ENCODE results near the gene GNAQ.

GNAQ gene

GRCh38 chr9:77756449-77756848, 275.2 kb downstream of the GNAQ start:
- no peak for TF ChIP-seq ZNF274 (IDR thresholded peaks at IDR 0.05; ENCODE audit: low read depth, low read length)
- no peak overlapping the region for H3K4me3 ChIP-seq (ENCODE audit: low read length)

GRCh38 chr9:77753180-77753579, 278.4 kb downstream of the GNAQ start:
- no peak overlapping the region for H3K4me3 ChIP-seq (ENCODE audit: low read length)
- TF ChIP-seq ZNF274 (IDR thresholded peaks at IDR 0.05; ENCODE audit: low read depth, low read length) = no peak

- no peak for TF ChIP-seq ZNF274 (IDR thresholded peaks at IDR 0.05; ENCODE audit: low read depth, low read length)
- H3K4me3 ChIP-seq (ENCODE audit: low read length) = no peak overlapping the region
Observed at GRCh38 chr9:77752554-77752953, 279.1 kb downstream of the GNAQ start.

DNA sequence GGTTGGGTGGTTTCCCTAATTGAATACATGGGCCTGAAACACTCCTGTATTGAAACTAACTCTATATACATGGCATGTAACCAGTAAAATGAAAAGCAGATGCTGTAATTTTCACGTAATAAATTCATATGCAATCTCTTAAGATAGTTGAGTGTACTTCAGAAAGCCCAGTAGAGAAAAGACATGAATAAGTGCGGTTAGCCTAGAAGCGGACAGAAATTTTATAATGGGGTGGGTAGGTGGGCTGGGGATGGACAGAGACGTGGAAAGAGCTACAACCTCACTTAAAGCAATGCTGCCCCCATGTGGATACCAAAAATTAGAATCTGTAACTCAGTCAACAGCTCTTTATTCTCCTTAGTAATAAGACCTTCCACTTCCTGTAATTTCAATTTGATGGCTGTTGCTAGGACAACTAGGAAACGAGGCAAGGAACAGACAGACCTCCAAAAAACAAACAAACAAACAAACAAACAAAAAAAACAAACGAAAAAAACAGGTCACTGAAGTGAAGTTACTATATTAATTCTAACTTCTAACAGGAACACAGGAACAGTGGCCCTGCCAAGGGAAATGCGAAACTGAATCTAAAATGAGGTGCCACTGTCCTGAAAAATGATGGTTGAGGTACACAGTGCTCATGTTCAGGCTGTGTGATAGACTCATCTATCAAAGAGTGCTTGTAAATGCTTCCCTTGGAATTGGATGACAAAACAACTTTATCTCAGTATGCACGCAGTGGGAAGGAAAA, 280.1 kb downstream of the GNAQ start:
- no peak for TF ChIP-seq ZNF274 (IDR thresholded peaks at IDR 0.05; ENCODE audit: low read depth, low read length)
- no peak overlapping the region for H3K4me3 ChIP-seq (ENCODE audit: low read length)

- no peak for TF ChIP-seq ZNF274 (IDR thresholded peaks at IDR 0.05; ENCODE audit: low read depth, low read length)
- H3K4me3 ChIP-seq (ENCODE audit: low read length) = no peak overlapping the region
Observed at GRCh38 chr9:77750981-77751340, 280.6 kb downstream of the GNAQ start.

- no peak overlapping the region for H3K4me3 ChIP-seq (ENCODE audit: low read length)
- no peak for TF ChIP-seq ZNF274 (IDR thresholded peaks at IDR 0.05; ENCODE audit: low read depth, low read length)
Observed at GRCh38 chr9:77750284-77750683, 281.3 kb downstream of the GNAQ start.

- H3K4me3 ChIP-seq (ENCODE audit: low read length) = no peak overlapping the region
- no peak for TF ChIP-seq ZNF274 (IDR thresholded peaks at IDR 0.05; ENCODE audit: low read depth, low read length)
Observed at GRCh38 chr9:77748214-77748772, 283.3 kb downstream of the GNAQ start.

DNA sequence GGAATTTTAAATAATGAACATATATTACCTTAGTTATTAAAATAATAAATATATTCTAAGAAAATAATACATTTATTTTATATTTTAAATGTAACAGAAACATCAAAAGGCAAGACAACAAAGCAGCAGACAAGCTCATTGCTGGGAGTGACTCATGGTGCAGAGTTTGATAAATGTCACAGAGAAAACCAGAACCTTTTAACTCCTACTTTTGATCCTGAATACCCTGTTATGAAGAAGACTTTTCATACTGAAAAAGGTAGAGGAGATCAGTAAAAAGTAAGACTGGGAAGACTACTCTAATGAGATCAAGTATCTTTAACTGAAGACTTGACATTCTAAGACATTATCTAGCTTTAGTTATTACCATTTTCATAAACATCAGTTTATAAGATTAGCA, 284.4 kb downstream of the GNAQ start:
- TF ChIP-seq ZNF274 (IDR thresholded peaks at IDR 0.05; ENCODE audit: low read depth, low read length) = no peak
- H3K4me3 ChIP-seq (ENCODE audit: low read length) = no peak overlapping the region

DNA sequence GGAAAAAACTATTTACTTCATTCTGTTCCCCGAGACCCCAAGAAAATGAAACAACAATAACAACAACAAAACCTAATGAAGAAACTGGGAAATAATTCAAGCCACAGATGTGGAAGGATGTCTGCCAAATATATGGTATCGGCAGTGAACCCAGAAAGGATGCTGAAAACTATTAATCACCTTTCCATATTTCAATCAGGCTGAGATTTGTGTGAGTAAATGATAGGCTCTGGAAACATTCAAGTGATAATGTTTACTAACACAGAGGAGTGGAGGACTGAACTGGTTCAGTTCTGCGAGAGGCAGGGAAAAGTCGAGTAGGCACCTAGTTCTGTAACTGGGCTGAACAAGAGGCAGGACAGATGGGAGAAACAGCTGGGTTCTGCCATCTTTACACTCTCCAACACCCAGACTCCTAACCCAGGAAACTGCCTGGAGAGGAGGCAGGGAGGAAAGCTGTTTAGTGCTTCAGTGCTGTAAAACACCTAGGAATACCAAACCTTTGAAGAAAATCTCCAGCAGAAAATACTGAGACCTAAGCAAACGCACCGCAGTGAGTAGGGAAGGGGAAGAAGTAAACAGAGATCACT, 286.7 kb downstream of the GNAQ start:
- no peak overlapping the region for H3K4me3 ChIP-seq (ENCODE audit: low read length)
- no peak for TF ChIP-seq ZNF274 (IDR thresholded peaks at IDR 0.05; ENCODE audit: low read depth, low read length)

DNA sequence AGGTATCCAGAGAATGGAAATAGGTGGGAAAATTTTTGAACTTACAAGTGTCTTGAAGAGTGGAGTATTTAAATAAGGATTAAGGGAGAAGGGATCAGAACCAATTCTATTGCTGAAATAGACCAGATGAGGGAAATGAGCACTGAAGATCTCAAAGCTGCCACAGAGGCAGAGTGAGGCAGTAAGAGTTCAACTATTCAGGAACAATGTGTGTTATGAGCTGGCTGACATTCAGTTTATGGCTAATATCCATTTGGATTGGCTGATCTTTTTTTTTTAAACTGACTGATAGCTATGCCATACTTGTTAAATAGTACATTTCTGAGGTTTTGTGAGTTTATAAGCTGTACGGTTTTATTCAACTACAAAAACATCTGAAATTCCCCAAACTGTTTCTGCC, 288.2 kb downstream of the GNAQ start:
- TF ChIP-seq ZNF274 (IDR thresholded peaks at IDR 0.05; ENCODE audit: low read depth, low read length) = no peak
- no peak overlapping the region for H3K4me3 ChIP-seq (ENCODE audit: low read length)

DNA sequence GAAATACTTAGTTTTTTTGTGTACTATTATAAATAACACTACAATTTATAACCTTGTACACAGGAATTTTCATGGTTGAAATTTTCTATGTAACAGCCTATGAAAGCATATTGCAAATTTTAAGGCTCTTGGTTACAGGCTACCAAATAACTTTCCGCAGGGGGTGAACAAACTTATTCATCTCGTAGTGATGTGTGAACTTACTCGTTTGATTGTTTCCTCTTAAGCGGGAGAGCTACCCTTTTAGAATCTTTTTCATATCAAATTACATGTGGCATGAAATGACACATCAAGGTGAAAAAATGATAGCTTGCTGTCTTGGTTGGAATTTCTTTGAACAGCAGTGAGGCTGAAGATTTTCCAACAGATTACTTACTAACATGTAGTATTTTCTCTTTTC, 292.7 kb downstream of the GNAQ start:
- TF ChIP-seq ZNF274 (IDR thresholded peaks at IDR 0.05; ENCODE audit: low read depth, low read length) = no peak
- no peak overlapping the region for H3K4me3 ChIP-seq (ENCODE audit: low read length)

GRCh38 chr9:77735494-77735893, 296.1 kb downstream of the GNAQ start:
- H3K4me3 ChIP-seq (ENCODE audit: low read length) = no peak overlapping the region
- TF ChIP-seq ZNF274 (IDR thresholded peaks at IDR 0.05; ENCODE audit: low read depth, low read length) = no peak

DNA sequence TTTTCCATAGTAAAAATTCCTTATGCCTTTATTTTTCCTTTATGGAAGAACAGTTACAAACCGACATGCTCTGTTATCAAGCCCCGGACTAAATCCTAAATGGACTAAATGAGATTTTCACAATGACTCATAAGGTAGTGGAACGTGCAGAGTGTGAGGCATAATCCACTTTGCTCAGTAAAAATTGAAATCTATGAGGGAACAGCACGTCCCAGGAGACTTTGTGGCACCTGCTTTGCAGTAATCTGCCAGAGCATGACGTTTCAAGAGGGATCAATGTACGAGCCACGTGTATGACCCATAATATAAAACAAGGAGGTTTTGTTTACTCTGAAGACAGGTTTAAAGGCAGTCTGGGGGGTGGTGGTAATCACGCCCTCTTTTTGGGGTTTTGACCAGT, 299.7 kb downstream of the GNAQ start:
- no peak for TF ChIP-seq ZNF274 (IDR thresholded peaks at IDR 0.05; ENCODE audit: low read depth, low read length)
- no peak overlapping the region for H3K4me3 ChIP-seq (ENCODE audit: low read length)

DNA sequence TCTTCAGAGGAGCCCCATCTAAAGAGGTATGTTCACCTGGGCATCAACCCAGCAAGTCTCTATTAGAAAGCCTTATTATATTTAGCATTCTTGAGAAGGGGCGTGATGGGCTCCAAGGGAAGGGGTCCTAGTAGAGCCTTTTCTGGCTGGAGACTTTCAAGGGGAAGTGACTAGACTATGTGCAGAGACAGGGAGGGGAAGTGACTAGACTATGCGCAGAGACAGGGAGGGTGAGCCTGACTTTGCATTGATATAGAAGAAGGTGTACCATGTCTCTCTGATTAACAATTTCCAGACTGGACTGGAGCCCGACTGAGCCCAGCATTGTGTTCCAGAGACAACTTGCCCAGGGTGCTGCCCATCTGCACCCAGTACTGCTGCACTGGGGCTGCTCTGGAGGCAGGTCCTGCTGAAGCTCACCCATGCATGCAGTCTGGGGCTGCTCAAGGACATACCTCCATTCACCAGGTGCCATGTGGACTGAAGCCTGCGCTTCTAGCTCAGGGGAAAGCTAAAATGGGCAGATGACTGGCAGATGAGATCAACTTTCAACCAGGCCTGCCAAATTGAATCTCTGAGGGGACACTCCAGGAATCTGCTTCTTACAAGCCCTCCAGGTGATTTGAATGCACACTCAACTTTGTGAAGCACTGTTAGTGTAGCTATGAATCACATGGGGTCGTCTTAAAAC, 300.5 kb downstream of the GNAQ start:
- TF ChIP-seq ZNF274 (IDR thresholded peaks at IDR 0.05; ENCODE audit: low read depth, low read length) = no peak
- no peak overlapping the region for H3K4me3 ChIP-seq (ENCODE audit: low read length)

GRCh38 chr9:77729177-77729576, 302.4 kb downstream of the GNAQ start:
- no peak for TF ChIP-seq ZNF274 (IDR thresholded peaks at IDR 0.05; ENCODE audit: low read depth, low read length)
- H3K4me3 ChIP-seq (ENCODE audit: low read length) = no peak overlapping the region

Data from GM08714 (cell line).